ENCODE results near the gene ARIH2.

ARIH2 gene

GRCh38 chr3:48966876-48967361 is 48.3 kb downstream of the ARIH2 start:
- no peak overlapping the region for H3K9ac ChIP-seq (ENCODE audit: low read depth in 1 of 2, low read length in 2 of 2)
- no peaks in the 10 kb centered on the region for H3K27me3 ChIP-seq (ENCODE audit: control insufficient read depth in 2 of 2, insufficient read depth in 2 of 2, low read length in 2 of 2)
- H3K9me3 ChIP-seq (ENCODE audit: control insufficient read depth in 2 of 2, low read length in 2 of 2): no peaks in the 10 kb centered on the region
- peaks cover 48 to 49% of the 10 kb centered on the region in 2 donors for H3K36me3 ChIP-seq (ENCODE audit: control insufficient read depth in 2 of 2, insufficient read depth in 2 of 2, low read length in 2 of 2)
- peak overlapping the region; percentile 13 to 35 for H3K27ac ChIP-seq (ENCODE audit: low read depth in 2 of 2, low read length in 2 of 2)
- peak overlapping the region; percentile 34 to 42 for H3K4me3 ChIP-seq (ENCODE audit: low read length in 2 of 2)
- H3K4me1 ChIP-seq (ENCODE audit: control insufficient read depth in 2 of 2, insufficient read depth in 2 of 2, low read length in 2 of 2): peaks cover 8 to 22% of the 10 kb centered on the region in 2 donors

- H3K27me3 ChIP-seq (ENCODE audit: control insufficient read depth in 2 of 2, insufficient read depth in 2 of 2, low read length in 2 of 2): no peaks in the 10 kb centered on the region
- H3K36me3 ChIP-seq (ENCODE audit: control insufficient read depth in 2 of 2, insufficient read depth in 2 of 2, low read length in 2 of 2): peaks cover 62 to 69% of the 10 kb centered on the region in 2 donors
- no peak overlapping the region for H3K4me3 ChIP-seq (ENCODE audit: low read length in 2 of 2)
- H3K27ac ChIP-seq (ENCODE audit: low read depth in 2 of 2, low read length in 2 of 2): no peak overlapping the region
- peaks cover 8 to 19% of the 10 kb centered on the region in 2 donors for H3K4me1 ChIP-seq (ENCODE audit: control insufficient read depth in 2 of 2, insufficient read depth in 2 of 2, low read length in 2 of 2)
- no peaks in the 10 kb centered on the region for H3K9me3 ChIP-seq (ENCODE audit: control insufficient read depth in 2 of 2, low read length in 2 of 2)
- H3K9ac ChIP-seq (ENCODE audit: low read depth in 1 of 2, low read length in 2 of 2): no peak overlapping the region
These were observed 51.9 kb downstream of the ARIH2 start for GRCh38 chr3:48970586-48970985.

- Histone ChIP-seq H3K27ac (ENCODE audit: low read depth in 2 of 2, low read length in 2 of 2) (no peak overlapping the region), H3K4me3 (ENCODE audit: low read length in 2 of 2) (no peak overlapping the region), H3K36me3 (ENCODE audit: control insufficient read depth in 2 of 2, insufficient read depth in 2 of 2, low read length in 2 of 2) (peaks cover 60 to 76% of the 10 kb centered on the region in 2 donors), H3K4me1 (ENCODE audit: control insufficient read depth in 2 of 2, insufficient read depth in 2 of 2, low read length in 2 of 2) (no peaks in the 10 kb centered on the region), H3K27me3 (ENCODE audit: control insufficient read depth in 2 of 2, insufficient read depth in 2 of 2, low read length in 2 of 2) (no peaks in the 10 kb centered on the region), H3K9ac (ENCODE audit: low read depth in 1 of 2, low read length in 2 of 2) (no peak overlapping the region), H3K9me3 (ENCODE audit: control insufficient read depth in 2 of 2, low read length in 2 of 2) (no peaks in the 10 kb centered on the region)
These were observed 55.6 kb downstream of the ARIH2 start for GRCh38 chr3:48974076-48974864.

GRCh38 chr3:48979451-48979850 is 60.8 kb downstream of the ARIH2 start:
- H3K36me3 ChIP-seq (ENCODE audit: control insufficient read depth in 2 of 2, insufficient read depth in 2 of 2, low read length in 2 of 2): peaks cover 53 to 80% of the 10 kb centered on the region in 2 donors

GRCh38 chr3:48980295-48980694 is 61.7 kb downstream of the ARIH2 start:
- H3K27me3 ChIP-seq (ENCODE audit: control insufficient read depth in 2 of 2, insufficient read depth in 2 of 2, low read length in 2 of 2): no peaks in the 10 kb centered on the region
- no peaks in the 10 kb centered on the region for H3K9me3 ChIP-seq (ENCODE audit: control insufficient read depth in 2 of 2, low read length in 2 of 2)
- no peak overlapping the region for H3K9ac ChIP-seq (ENCODE audit: low read depth in 1 of 2, low read length in 2 of 2)
- no peak overlapping the region for H3K4me3 ChIP-seq (ENCODE audit: low read length in 2 of 2)
- H3K36me3 ChIP-seq (ENCODE audit: control insufficient read depth in 2 of 2, insufficient read depth in 2 of 2, low read length in 2 of 2): peaks cover 49 to 77% of the 10 kb centered on the region in 2 donors
- no peak overlapping the region for H3K27ac ChIP-seq (ENCODE audit: low read depth in 2 of 2, low read length in 2 of 2)
- no peaks in the 10 kb centered on the region for H3K4me1 ChIP-seq (ENCODE audit: control insufficient read depth in 2 of 2, insufficient read depth in 2 of 2, low read length in 2 of 2)

More at GRCh38 chr3:48979451-48979850, 60.8 kb downstream of the ARIH2 start:
- Histone ChIP-seq H3K9ac (ENCODE audit: low read depth in 1 of 2, low read length in 2 of 2) (no peak overlapping the region), H3K9me3 (ENCODE audit: control insufficient read depth in 2 of 2, low read length in 2 of 2) (no peaks in the 10 kb centered on the region), H3K4me3 (ENCODE audit: low read length in 2 of 2) (no peak overlapping the region), H3K4me1 (ENCODE audit: control insufficient read depth in 2 of 2, insufficient read depth in 2 of 2, low read length in 2 of 2) (no peaks in the 10 kb centered on the region), H3K27ac (ENCODE audit: low read depth in 2 of 2, low read length in 2 of 2) (no peak overlapping the region), H3K27me3 (ENCODE audit: control insufficient read depth in 2 of 2, insufficient read depth in 2 of 2, low read length in 2 of 2) (no peaks in the 10 kb centered on the region)

GRCh38 chr3:48982016-48982415 is 63.4 kb downstream of the ARIH2 start:
- Histone ChIP-seq H3K9me3 (ENCODE audit: control insufficient read depth in 2 of 2, low read length in 2 of 2) (no peaks in the 10 kb centered on the region), H3K4me3 (ENCODE audit: low read length in 2 of 2) (no peak overlapping the region), H3K27me3 (ENCODE audit: control insufficient read depth in 2 of 2, insufficient read depth in 2 of 2, low read length in 2 of 2) (no peaks in the 10 kb centered on the region), H3K36me3 (ENCODE audit: control insufficient read depth in 2 of 2, insufficient read depth in 2 of 2, low read length in 2 of 2) (peaks cover 43 to 65% of the 10 kb centered on the region in 2 donors), H3K9ac (ENCODE audit: low read depth in 1 of 2, low read length in 2 of 2) (no peak overlapping the region), H3K27ac (ENCODE audit: low read depth in 2 of 2, low read length in 2 of 2) (no peak overlapping the region), H3K4me1 (ENCODE audit: control insufficient read depth in 2 of 2, insufficient read depth in 2 of 2, low read length in 2 of 2) (no peaks in the 10 kb centered on the region)

GRCh38 chr3:48982686-48983085 is 64.0 kb downstream of the ARIH2 start:
- H3K9me3 ChIP-seq (ENCODE audit: control insufficient read depth in 2 of 2, low read length in 2 of 2): no peaks in the 10 kb centered on the region
- no peak overlapping the region for H3K9ac ChIP-seq (ENCODE audit: low read depth in 1 of 2, low read length in 2 of 2)
- H3K27me3 ChIP-seq (ENCODE audit: control insufficient read depth in 2 of 2, insufficient read depth in 2 of 2, low read length in 2 of 2): no peaks in the 10 kb centered on the region
- no peak overlapping the region for H3K27ac ChIP-seq (ENCODE audit: low read depth in 2 of 2, low read length in 2 of 2)
- peaks cover 43 to 62% of the 10 kb centered on the region in 2 donors for H3K36me3 ChIP-seq (ENCODE audit: control insufficient read depth in 2 of 2, insufficient read depth in 2 of 2, low read length in 2 of 2)
- H3K4me1 ChIP-seq (ENCODE audit: control insufficient read depth in 2 of 2, insufficient read depth in 2 of 2, low read length in 2 of 2): no peaks in the 10 kb centered on the region
- H3K4me3 ChIP-seq (ENCODE audit: low read length in 2 of 2): no peak overlapping the region

- H3K27ac ChIP-seq (ENCODE audit: low read depth in 2 of 2, low read length in 2 of 2): no peak overlapping the region
- no peaks in the 10 kb centered on the region for H3K4me1 ChIP-seq (ENCODE audit: control insufficient read depth in 2 of 2, insufficient read depth in 2 of 2, low read length in 2 of 2)
- H3K27me3 ChIP-seq (ENCODE audit: control insufficient read depth in 2 of 2, insufficient read depth in 2 of 2, low read length in 2 of 2): no peaks in the 10 kb centered on the region
- H3K9me3 ChIP-seq (ENCODE audit: control insufficient read depth in 2 of 2, low read length in 2 of 2): no peaks in the 10 kb centered on the region
- H3K4me3 ChIP-seq (ENCODE audit: low read length in 2 of 2): no peak overlapping the region
- no peak overlapping the region for H3K9ac ChIP-seq (ENCODE audit: low read depth in 1 of 2, low read length in 2 of 2)
- peaks cover 39 to 59% of the 10 kb centered on the region in 2 donors for H3K36me3 ChIP-seq (ENCODE audit: control insufficient read depth in 2 of 2, insufficient read depth in 2 of 2, low read length in 2 of 2)
These were observed 64.5 kb downstream of the ARIH2 start for GRCh38 chr3:48983096-48983495.

GRCh38 chr3:48984663-48985062 is 66.0 kb downstream of the ARIH2 start:
- Histone ChIP-seq H3K27me3 (ENCODE audit: control insufficient read depth in 2 of 2, insufficient read depth in 2 of 2, low read length in 2 of 2) (no peaks in the 10 kb centered on the region), H3K4me3 (ENCODE audit: low read length in 2 of 2) (no peak overlapping the region), H3K9ac (ENCODE audit: low read depth in 1 of 2, low read length in 2 of 2) (no peak overlapping the region), H3K4me1 (ENCODE audit: control insufficient read depth in 2 of 2, insufficient read depth in 2 of 2, low read length in 2 of 2) (peaks cover 8% of the 10 kb centered on the region in 2 donors), H3K36me3 (ENCODE audit: control insufficient read depth in 2 of 2, insufficient read depth in 2 of 2, low read length in 2 of 2) (peaks cover 31 to 51% of the 10 kb centered on the region in 2 donors), H3K9me3 (ENCODE audit: control insufficient read depth in 2 of 2, low read length in 2 of 2) (no peaks in the 10 kb centered on the region), H3K27ac (ENCODE audit: low read depth in 2 of 2, low read length in 2 of 2) (no peak overlapping the region)

GRCh38 chr3:48985831-48986376 is 67.3 kb downstream of the ARIH2 start:
- no peak overlapping the region for H3K4me3 ChIP-seq (ENCODE audit: low read length in 2 of 2)
- peaks cover 21 to 41% of the 10 kb centered on the region in 2 donors for H3K36me3 ChIP-seq (ENCODE audit: control insufficient read depth in 2 of 2, insufficient read depth in 2 of 2, low read length in 2 of 2)
- no peak overlapping the region for H3K9ac ChIP-seq (ENCODE audit: low read depth in 1 of 2, low read length in 2 of 2)
- H3K4me1 ChIP-seq (ENCODE audit: control insufficient read depth in 2 of 2, insufficient read depth in 2 of 2, low read length in 2 of 2): peaks cover 10% of the 10 kb centered on the region in 2 donors
- no peaks in the 10 kb centered on the region for H3K27me3 ChIP-seq (ENCODE audit: control insufficient read depth in 2 of 2, insufficient read depth in 2 of 2, low read length in 2 of 2)
- no peaks in the 10 kb centered on the region for H3K9me3 ChIP-seq (ENCODE audit: control insufficient read depth in 2 of 2, low read length in 2 of 2)
- H3K27ac ChIP-seq (ENCODE audit: low read depth in 2 of 2, low read length in 2 of 2): no peak overlapping the region
